Testis (tissue), 3 donors: ENCODE results near the gene ORM1. TPM values are rescaled to one million over a fixed set of nuclear protein-coding genes. Genes with fewer than 3 reads are reported as not detected.

ENCODE experiments used
- DNase-seq: peaks from one replicate; pipeline ENCODE4 v3.0.0-alpha.2; 2019
- H3K27ac ChIP-seq, 2 donors: fragments of 200-600 bp; sonication (generic); one replicate each; pipeline ENCODE4 v1.5.1; 2019
- H3K27me3 ChIP-seq: fragments of 200-600 bp; sonication (generic); one replicate; pipeline ENCODE4 v1.5.1; 2019
- H3K36me3 ChIP-seq: fragments of 200-600 bp; sonication (generic); one replicate; pipeline ENCODE4 v1.5.1; 2017; ENCODE audit warnings: low read depth; ENCODE audit errors: missing control alignments
- H3K4me1 ChIP-seq: fragments of 200-600 bp; sonication (generic); one replicate; pipeline ENCODE4 v1.5.1; 2019
- H3K4me3 ChIP-seq, 2 donors: fragments of 200-600 bp; sonication (generic); one replicate each; pipeline ENCODE4 v1.5.1; 2017 to 2019
- H3K9me3 ChIP-seq: fragments of 200-600 bp; sonication (generic); one replicate; pipeline ENCODE4 v1.5.1; 2017
- POLR2A ChIP-seq: fragments of 450-650 bp; IDR thresholded peaks from one replicate; pipeline ENCODE4 v1.6.1; 2017; ENCODE audit warnings: antibody characterized with exemption, mild to moderate bottlenecking, moderate library complexity
- WGBS, 2 donors: methylation state at CpG; one replicate each; pipeline ENCODE4 v1.1.5; 2018; 5-methylcytosine and 5-hydroxymethylcytosine counted together
- intact Hi-C: fragments of 100-400 bp; cut with DNase I; formaldehyde crosslinking; loops from one replicate; pipeline ENCODE4 v1.15.1; 2023; ENCODE audit warnings: low total_unique reads
- polyA plus RNA-seq: library from polyadenylated mRNA; stranded (reverse); fragments of 350-450 nt; fragmentation: Illumina TruSeq; extraction: RNeasy Lipid Tissue Mini Kit (QIAGEN cat#74804); gene quantifications from one replicate; pipeline ENCODE4 v1.2.3, GENCODE V29; 2014; ENCODE audit warnings: low read depth, low replicate concordance; ENCODE audit not compliant: insufficient read depth
- total RNA-seq, 2 donors: library from RNA; depleted of rRNA; stranded (reverse); fragments of >200 nt; gene quantifications; one replicate each; pipeline ENCODE4 v1.2.3, GENCODE V29; 2016
- TF ChIP-seq, protein P1 (sequence below), 3 experiments: fragments of 450-650 bp in 2 of 3; fragments of 200-600 bp in 1 of 3; sonication (generic) in 1 of 3; IDR thresholded peaks; one replicate each; pipeline ENCODE4 v1.5.1; 2016 to 2019; ENCODE audit warnings: antibody characterized with exemption in 3 of 3, mild to moderate bottlenecking in 2 of 3, moderate library complexity in 1 of 3

Gene ORM1
- total and polyA plus RNA-seq, 3 donors from 2014 or later: 1.6 TPM; not detected in 2

DNA sequence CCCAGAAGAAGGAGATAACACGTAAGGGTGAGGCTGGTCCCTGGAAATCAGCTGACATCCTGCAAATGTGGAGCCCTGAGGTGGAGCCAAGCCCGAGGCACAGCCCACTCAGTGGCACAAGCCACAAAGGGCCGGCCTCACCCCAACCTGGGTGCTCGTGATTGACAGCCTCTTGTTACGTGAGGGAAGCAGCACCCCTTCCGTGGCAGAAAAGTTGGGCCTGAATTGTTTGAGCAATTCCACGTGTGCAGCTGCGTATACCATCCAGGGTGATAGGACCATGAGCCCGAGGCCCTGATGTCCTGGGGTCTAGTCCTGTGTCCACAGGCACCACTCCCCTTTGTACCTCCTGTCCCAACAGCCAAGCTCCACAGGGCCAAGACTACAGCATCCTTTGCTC is 11.6 kb downstream of the ORM1 start:
- H3K27ac ChIP-seq: no peak overlapping the region
- H3K4me1 ChIP-seq: no peaks in the 10 kb centered on the region
- H3K9me3 ChIP-seq: no peaks in the 10 kb centered on the region
- H3K36me3 ChIP-seq: no peaks in the 10 kb centered on the region
- no peak overlapping the region for H3K4me3 ChIP-seq
- no peak for DNase-seq
- 91 to 99% methylated on average over 8 to 9 of the region's 9 CpGs for WGBS, 2 donors
- H3K27me3 ChIP-seq: no peaks in the 10 kb centered on the region
- TF ChIP-seq, protein P1, sequence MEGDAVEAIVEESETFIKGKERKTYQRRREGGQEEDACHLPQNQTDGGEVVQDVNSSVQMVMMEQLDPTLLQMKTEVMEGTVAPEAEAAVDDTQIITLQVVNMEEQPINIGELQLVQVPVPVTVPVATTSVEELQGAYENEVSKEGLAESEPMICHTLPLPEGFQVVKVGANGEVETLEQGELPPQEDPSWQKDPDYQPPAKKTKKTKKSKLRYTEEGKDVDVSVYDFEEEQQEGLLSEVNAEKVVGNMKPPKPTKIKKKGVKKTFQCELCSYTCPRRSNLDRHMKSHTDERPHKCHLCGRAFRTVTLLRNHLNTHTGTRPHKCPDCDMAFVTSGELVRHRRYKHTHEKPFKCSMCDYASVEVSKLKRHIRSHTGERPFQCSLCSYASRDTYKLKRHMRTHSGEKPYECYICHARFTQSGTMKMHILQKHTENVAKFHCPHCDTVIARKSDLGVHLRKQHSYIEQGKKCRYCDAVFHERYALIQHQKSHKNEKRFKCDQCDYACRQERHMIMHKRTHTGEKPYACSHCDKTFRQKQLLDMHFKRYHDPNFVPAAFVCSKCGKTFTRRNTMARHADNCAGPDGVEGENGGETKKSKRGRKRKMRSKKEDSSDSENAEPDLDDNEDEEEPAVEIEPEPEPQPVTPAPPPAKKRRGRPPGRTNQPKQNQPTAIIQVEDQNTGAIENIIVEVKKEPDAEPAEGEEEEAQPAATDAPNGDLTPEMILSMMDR (IDR thresholded peaks at IDR 0.05): no peak
- no peak for TF ChIP-seq POLR2A
- intact Hi-C loops: no loop called here

DNA sequence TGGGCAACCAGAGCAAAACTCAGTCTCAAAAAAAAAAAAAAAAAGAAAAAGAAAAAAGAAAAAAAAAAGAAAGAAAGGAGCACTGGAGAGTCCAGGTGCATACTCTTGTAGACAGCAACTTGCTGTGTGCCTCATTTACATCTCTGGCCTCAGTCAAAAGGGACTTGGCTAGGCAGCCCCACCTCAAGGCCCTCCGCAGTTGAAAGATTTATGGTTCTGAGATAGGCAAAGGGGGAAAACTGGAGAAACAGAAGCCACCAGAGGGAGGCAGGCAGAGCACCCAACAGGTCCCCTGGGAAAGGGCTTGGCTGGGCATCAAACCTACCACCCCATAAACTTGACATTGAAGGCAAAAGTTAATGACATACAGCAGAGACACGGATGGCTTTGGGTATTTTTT is 12.8 kb downstream of the ORM1 start:
- Histone ChIP-seq H3K36me3 (no peaks in the 10 kb centered on the region), H3K27ac (no peak overlapping the region), H3K9me3 (no peaks in the 10 kb centered on the region), H3K4me1 (no peaks in the 10 kb centered on the region), H3K4me3 (no peak overlapping the region), H3K27me3 (no peaks in the 10 kb centered on the region)
- WGBS, 2 donors: 66 to 68% methylated on average over 2 of the region's 2 CpGs
- intact Hi-C loops: no loop called here
- TF ChIP-seq, protein P1 (IDR thresholded peaks at IDR 0.05): no peak
- TF ChIP-seq POLR2A: no peak
- no peak for DNase-seq

DNA sequence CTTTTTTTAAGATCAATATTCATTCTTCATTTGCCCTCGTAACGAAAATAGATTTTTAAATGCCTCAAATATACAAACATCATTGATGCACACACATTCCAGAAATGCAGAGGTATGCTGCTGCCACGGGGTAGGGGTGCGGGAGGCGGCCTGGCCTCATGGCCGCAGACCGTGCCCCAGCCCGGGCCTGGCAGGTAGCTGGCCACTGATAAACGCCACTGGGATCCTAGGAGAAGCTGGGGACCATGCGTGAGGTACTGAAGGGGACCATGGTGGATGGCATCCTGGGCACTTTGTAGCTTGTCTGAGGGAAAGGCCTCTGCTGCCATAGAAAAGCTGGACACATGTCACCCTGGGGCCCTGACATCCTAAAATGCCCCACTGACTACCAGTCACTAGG is 13.3 kb downstream of the ORM1 start:
- H3K36me3 ChIP-seq: no peaks in the 10 kb centered on the region
- 79 to 80% methylated on average over 8 to 10 of the region's 10 CpGs for WGBS, 2 donors
- DNase-seq: no peak
- no peaks in the 10 kb centered on the region for H3K27me3 ChIP-seq
- H3K27ac ChIP-seq: no peak overlapping the region
- intact Hi-C loops: no loop called here
- no peaks in the 10 kb centered on the region for H3K4me1 ChIP-seq
- no peaks in the 10 kb centered on the region for H3K9me3 ChIP-seq
- TF ChIP-seq, protein P1 (IDR thresholded peaks at IDR 0.05): no peak
- no peak for TF ChIP-seq POLR2A
- H3K4me3 ChIP-seq: no peak overlapping the region

DNA sequence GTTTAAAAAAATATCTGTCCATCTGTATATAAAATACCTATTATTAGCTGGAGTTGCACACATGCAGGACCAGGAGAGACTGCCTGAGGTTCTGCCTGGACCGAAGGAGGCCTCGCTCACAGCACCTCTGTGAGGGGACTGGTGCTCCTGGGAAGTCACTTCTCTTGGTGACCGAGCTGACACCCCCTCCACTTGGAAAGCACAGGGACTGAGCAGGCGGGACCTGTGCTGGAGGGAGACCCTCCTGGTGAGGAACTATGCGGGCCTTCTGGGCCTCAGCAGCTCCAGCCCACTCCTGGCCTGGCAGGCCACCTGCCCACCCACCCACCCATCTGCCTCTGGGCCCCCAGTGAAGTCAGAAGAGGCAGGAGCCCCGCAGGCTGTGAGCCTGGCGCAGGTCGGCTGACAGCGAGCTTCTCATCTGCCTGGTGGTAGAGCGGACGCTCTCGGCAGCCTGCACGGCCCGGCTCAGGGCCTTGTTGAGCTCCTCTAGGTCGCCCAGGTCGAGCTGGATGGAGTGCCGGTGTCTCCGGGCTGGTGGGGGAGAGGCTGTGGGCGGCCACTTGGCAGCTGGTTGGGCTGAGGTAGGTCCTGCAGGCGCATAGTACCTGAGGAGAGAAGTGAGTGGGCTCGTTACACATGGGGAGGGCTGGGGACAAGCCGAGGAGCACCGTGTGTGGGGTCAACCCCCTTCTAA is 13.9 kb downstream of the ORM1 start:
- no peak for TF ChIP-seq POLR2A
- TF ChIP-seq, protein P1 (IDR thresholded peaks at IDR 0.05): no peak
- no peaks in the 10 kb centered on the region for H3K4me1 ChIP-seq
- intact Hi-C loops: no loop called here
- no peak for DNase-seq
- H3K27ac ChIP-seq: no peak overlapping the region
- H3K4me3 ChIP-seq: no peak overlapping the region
- no peaks in the 10 kb centered on the region for H3K27me3 ChIP-seq
- 88 to 95% methylated on average over 10 to 23 of the region's 23 CpGs for WGBS, 2 donors
- H3K9me3 ChIP-seq: no peaks in the 10 kb centered on the region
- H3K36me3 ChIP-seq: no peaks in the 10 kb centered on the region

DNA sequence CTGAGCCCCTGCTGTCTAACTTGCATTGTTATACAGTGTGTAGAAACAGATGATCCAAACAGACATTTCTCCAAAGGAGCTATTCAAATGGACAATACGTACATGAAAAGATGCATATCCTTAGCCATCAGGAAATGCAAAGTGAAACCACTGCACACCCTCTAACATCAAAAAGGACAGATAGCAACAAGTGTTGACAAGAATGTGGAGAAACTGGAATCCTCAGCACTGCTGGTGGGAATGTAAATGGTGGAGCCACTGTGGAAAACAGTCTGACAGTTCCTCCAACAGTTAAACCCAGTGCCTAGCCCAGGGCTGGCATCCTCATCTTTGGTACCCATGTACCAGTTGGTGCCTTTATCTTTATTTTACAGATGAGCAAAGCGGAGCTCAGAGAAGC is 15.3 kb downstream of the ORM1 start:
- intact Hi-C loops: no loop called here
- 93 to 94% methylated on average over 2 of the region's 2 CpGs for WGBS, 2 donors
- Histone ChIP-seq H3K9me3 (no peaks in the 10 kb centered on the region), H3K36me3 (no peaks in the 10 kb centered on the region), H3K4me1 (no peaks in the 10 kb centered on the region), H3K27me3 (no peaks in the 10 kb centered on the region), H3K4me3 (no peak overlapping the region), H3K27ac (no peak overlapping the region)
- no peak for TF ChIP-seq POLR2A
- TF ChIP-seq, protein P1 (IDR thresholded peaks at IDR 0.05): no peak
- no peak for DNase-seq
